SH-SY5Y (cell line): ENCODE measurements around the gene NLRP5.

Experiments
- GATA2 ChIP-seq: IDR thresholded peaks from 2 replicates; pipeline ENCODE4 v1.6.1; 2011; ENCODE audit warnings: mild to moderate bottlenecking, low read depth, low read length
- GATA3 ChIP-seq: IDR thresholded peaks from 2 replicates; pipeline ENCODE4 v1.6.1; 2011; ENCODE audit warnings: low read depth, mild to moderate bottlenecking, low read length, moderate library complexity

DNA sequence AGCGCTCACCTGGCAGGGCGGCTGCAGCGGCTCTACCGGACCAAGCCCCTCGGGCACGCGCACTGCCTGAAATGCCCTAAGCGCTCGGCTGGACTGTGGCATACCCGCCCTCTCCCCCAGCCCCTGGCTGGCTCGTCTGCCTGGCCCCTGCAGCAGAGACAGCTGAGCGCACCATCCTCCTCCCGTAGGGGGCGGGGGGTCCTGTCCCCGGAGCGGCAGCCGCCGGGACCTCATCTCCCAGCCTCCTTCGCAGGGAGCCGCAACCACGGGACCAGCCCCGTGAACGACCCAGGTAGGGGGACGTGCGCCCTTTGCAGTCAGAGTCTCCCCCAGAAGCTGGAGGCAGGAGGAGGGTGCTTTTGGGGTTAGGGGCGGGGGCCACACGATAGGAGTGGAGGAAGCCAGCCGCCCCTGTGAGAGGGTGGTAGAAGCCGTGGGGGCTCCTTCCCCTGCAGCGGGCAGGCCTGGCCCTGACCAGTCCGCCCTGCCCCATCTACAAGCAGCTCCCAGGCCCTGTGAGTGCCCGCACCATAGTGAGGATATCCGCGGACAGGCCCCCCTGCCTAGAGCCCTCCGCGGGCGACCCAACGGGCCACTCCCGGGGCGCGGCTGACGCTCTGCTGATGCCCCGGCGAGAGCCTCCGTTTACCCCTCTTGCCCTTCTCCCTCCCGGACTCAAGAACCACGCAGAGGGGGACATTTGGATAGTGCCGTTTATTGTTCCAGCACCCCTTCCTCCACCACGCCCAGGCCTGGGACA lies 100.3 kb downstream of the NLRP5 start:
- TF ChIP-seq GATA2 (no peak), GATA3 (no peak)
